HG03159 (cell line): Measurements from ENCODE around the gene ICE2.

ENCODE experiments used
- ATAC-seq: cut with Tn5 transposase; IDR thresholded peaks from one replicate; pipeline ENCODE4 v1.9.1; 2021; ENCODE audit warnings: mild to moderate bottlenecking, moderate library complexity; ENCODE audit not compliant: unreplicated experiment

ICE2 gene

DNA sequence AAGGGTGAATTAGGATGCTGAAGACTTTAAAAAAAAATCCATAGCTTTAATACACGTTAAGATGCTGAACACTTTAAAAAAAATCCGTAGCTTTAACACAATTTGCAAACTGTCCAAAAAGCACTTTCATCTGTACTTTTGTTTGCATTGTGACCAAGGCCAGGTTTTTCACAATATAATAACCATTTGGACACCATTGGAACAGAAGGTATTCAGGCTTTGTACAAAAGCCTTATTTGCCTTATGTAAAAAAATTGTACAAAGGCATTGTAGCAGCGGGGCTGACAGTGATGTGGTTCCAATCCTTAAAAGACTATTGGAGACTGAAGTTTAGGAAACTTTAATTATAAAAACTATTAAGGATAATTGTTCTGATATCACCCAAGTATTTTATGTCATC is 15.2 kb upstream of the ICE2 start:
- no peak for ATAC-seq

DNA sequence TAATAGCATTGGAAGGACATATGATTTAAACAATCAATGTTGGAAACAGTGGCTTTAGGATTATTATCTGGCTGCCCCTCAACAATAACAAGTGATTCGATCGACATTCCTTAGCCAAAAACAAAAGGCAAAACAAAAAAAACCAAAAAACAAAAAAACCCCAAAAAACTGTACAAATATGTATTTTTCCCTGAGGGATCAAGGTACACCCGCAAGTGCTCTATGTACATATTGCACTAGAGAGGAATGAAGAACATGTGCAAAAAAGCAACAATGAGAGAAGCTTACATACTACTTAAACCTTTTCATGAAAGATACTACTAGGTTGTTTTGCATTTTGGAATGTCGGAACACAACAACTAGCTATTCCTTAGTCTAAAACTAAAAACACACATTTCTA is 14.2 kb upstream of the ICE2 start:
- ATAC-seq = no peak

DNA sequence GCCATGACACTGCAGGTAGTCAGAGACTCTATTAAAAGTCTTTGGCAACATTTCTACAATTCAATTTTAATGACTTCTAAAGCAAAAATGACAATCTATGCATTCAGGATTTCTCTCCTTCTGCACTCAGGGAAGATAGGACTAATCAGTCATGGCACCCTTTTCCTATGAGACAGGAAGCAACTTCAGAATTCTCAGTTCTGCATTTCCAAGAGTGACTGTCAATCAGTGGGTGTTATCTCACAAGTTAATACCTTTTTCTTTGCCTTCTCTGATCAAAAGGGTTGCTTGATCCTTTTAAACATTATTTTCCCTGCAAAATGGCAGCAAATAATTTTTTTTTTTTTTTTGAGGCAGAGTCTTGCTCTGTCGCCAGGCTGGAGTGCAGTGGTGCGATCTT is 7.8 kb upstream of the ICE2 start:
- no peak for ATAC-seq

- ATAC-seq = no peak
Measured at GRCh38 chr15:60485365-60486055, 6.6 kb upstream of the ICE2 start.

GRCh38 chr15:60483042-60483441 is 4.1 kb upstream of the ICE2 start:
- no peak for ATAC-seq

DNA sequence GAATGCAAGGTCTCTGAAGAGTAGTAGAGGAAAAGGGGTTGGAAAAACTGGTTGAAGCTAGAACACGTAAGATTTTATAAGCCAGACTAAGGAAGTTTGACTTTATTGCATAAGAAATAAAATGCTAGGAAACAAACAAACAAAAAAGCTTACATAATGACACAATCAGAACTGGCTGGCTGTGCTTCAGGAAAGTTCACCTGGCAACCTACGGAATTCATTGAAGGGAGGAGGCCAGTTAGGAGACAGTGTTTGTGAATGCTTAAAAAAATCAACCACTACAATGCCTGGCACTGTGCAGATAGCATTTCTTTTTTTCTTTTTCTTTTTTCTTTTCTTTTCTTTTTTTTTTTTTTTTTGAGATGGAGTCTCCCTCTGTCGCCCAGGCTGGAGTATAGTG is 1.9 kb upstream of the ICE2 start:
- ATAC-seq = no peak

GRCh38 chr15:60480149-60480548 is 1.2 kb upstream of the ICE2 start:
- no peak for ATAC-seq

- ATAC-seq = peak; percentile 10
Measured at GRCh38 chr15:60479361-60480110, 594 bp upstream of the ICE2 start.

DNA sequence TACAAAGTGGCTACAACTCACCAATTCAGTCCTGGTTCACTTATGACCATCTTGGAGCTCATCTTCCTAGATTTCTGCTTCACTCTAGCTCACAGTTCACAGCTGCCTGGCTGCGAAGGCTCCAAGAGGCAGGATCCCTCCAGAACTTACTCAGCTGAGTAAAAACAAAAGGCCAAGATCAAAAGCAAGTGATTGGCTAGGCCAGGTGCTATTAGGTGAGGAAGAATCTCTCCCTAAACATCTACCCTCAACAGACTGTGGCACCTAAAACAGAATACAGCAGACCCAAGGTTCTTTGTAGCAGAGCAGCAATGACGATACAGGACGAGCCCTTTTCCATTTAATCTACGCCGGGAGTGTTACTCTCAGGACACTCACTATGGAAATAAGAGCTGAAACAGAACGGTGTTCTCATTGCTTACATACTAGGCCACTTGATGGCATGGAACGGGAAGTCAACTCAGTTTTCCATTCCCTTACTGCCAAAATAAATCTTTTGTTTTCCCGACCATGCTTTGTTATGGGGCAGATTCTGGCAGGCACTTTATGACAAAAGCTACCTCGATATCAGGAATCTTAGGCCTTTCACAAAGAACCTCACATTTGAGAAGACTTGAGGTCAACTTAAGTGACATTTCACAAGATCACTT is 901 bp downstream of the ICE2 start:
- no peak for ATAC-seq

DNA sequence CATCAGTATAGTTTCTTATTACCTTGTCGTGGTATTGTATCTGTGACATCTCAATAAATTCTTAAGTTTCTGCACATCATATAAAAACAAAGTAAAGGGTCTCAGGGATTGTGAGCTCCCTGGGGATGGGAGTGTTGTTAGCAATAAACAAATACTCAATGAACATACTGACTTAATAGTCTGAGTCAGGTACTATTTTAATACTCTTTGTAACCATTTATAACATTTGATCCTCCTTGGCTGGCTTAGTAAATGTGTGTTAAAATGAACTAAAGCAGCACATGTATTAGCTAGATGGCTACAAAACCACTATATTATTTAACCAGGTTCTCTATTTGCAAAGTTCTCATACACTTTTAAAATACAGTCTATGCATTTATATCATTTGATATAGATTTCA is 1.8 kb downstream of the ICE2 start:
- ATAC-seq = no peak

GRCh38 chr15:60476713-60477112 is 2.2 kb downstream of the ICE2 start:
- ATAC-seq = no peak

GRCh38 chr15:60473135-60473534 is 5.8 kb downstream of the ICE2 start:
- ATAC-seq = no peak

- no peak for ATAC-seq
Measured at GRCh38 chr15:60471314-60471713, 7.6 kb downstream of the ICE2 start.

DNA sequence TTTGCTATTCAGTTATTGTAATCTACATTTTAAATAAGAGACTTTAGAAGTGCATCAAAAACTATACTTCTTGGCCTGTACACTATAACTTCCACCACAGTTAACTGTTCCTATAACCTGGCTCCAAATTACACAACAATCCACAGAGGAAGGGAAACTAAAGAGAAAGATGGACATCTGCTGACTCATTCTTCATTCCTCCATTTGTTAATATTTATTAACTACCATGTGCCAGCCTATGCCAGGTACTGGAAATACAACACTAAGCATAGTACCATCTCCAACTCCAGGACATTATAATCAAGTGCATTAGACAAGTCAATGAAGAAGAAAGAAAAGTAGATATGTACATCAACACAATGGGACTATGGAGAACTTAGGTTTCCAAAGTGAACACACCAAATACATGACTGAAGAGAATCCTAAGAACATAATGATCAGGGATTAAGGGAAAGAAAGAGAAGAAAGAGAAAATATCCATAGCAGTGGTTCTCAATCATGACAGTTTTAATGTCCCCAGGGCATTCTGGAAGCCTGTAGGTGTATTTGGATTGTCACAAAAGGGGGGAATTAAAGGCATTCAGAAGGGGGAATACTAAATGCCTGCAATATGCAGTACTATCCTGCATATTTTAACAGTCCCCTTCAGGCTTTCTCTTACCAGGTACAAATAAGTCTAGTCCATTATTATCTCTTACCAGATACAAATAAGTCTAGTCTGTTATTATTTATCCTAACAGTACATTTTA is 8.9 kb downstream of the ICE2 start:
- ATAC-seq = no peak

- ATAC-seq = no peak
Measured at GRCh38 chr15:60464836-60465630, 13.9 kb downstream of the ICE2 start.

GRCh38 chr15:60462027-60462426 is 16.9 kb downstream of the ICE2 start:
- ATAC-seq = no peak

GRCh38 chr15:60460931-60461330 is 18.0 kb downstream of the ICE2 start:
- no peak for ATAC-seq

GRCh38 chr15:60458721-60459120 is 20.2 kb downstream of the ICE2 start:
- no peak for ATAC-seq

- ATAC-seq = no peak
Measured at GRCh38 chr15:60457985-60458384, 21.0 kb downstream of the ICE2 start.

DNA sequence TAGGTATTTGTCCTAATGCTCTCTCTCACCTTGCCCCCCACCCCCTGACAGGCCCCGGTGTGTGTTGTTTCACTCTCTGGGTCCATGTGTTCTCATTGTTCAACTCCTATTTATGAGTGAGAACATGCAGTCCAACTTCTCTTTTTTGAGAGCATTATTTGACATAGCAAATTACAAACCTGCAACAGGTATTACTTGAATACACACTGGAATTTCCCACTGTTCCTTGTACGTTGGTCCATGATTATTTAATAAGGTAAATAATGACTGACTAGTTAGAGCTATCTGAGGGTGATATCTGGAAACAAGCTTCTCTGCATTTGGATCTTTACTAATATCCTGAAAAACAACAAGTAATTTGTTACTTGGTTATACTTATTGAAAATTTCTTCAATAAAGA is 24.1 kb downstream of the ICE2 start:
- no peak for ATAC-seq
